ENCODE results near the gene SCN9A.
"Not testable (repeated sequence)": the region's sequence is repeated elsewhere in the genome, so short reads cannot be mapped to it uniquely, and the experiment has no call there.

Gene SCN9A

DNA sequence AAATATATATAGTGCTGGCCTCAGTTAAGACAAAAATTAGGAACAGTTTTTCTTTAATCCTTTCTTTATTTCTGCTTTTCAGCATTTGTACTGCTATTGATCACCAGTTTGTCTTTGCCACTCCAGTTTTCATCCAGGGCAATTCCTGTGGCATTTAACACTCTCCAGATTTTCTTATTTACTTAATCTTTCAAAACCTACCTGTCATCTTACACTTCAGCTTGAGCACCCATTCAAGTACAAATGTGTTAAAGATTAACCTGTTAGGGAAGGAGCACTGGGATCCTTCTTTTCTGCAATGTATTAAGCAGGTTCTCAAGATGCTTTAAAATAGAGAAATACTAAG lies 146.1 kb downstream of the SCN9A start:
- TF ChIP-seq Cebpa-rat (IDR thresholded peaks at IDR 0.05): no peak
- Histone ChIP-seq H3K27ac (no peak overlapping the region), H3K9ac (no peak overlapping the region), H3K4me2 (no peak overlapping the region), H3K27me3 (no peaks in the 10 kb centered on the region), H3K36me3 (no peaks in the 10 kb centered on the region), H3K4me3 (no peak overlapping the region), H4K20me1 (no peaks in the 10 kb centered on the region), H3K9me3 (replicated peaks in 1 of 11) (no peaks in the 10 kb centered on the region), H3K4me1 (no peaks in the 10 kb centered on the region)

- Histone ChIP-seq H4K20me1 (no peaks in the 10 kb centered on the region), H3K9me3 (replicated peaks in 1 of 11) (no peaks in the 10 kb centered on the region), H3K27ac (no peak overlapping the region), H3K27me3 (no peaks in the 10 kb centered on the region), H3K4me2 (no peak overlapping the region), H3K4me1 (no peaks in the 10 kb centered on the region), H3K36me3 (no peaks in the 10 kb centered on the region), H3K4me3 (no peak overlapping the region), H3K9ac (no peak overlapping the region)
- TF ChIP-seq Cebpa-rat (IDR thresholded peaks at IDR 0.05): no peak
These were observed 151.5 kb downstream of the SCN9A start for GRCh38 chr2:166224197-166224596.

GRCh38 chr2:166223298-166223697 lies 152.4 kb downstream of the SCN9A start:
- no peaks in the 10 kb centered on the region for H3K4me1 ChIP-seq
- no peaks in the 10 kb centered on the region for H3K9me3 ChIP-seq (replicated peaks in 1 of 11)
- no peaks in the 10 kb centered on the region for H4K20me1 ChIP-seq
- H3K4me3 ChIP-seq: no peak overlapping the region
- H3K27ac ChIP-seq: no peak overlapping the region
- no peaks in the 10 kb centered on the region for H3K36me3 ChIP-seq
- no peaks in the 10 kb centered on the region for H3K27me3 ChIP-seq
- no peak overlapping the region for H3K4me2 ChIP-seq
- TF ChIP-seq Cebpa-rat (IDR thresholded peaks at IDR 0.05): no peak
- H3K9ac ChIP-seq: no peak overlapping the region

DNA sequence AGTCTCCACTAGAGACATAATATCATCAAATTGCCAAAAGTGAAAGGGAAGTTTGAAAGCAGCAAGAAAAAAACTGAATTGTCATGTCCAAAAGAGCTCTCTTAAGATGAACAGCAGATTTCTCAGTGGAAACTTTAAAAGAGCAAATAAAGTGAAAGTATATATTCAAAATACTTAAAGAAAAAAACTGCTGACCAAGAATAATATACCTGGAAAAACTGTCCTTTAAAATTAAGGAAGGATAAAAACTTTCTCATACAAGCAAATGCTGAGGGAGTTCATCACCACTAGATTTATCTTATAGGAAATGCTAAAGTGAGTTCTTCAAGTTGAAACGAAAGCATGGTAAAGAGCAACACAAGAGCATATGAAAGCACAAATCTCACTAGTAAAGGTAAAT lies 164.7 kb downstream of the SCN9A start:
- Histone ChIP-seq H3K4me3 (no peak overlapping the region), H3K4me2 (no peak overlapping the region), H3K9me3 (replicated peaks in 1 of 11) (peaks cover 0 to 9% (median 5%) of the 10 kb centered on the region in 11 experiments; a peak in 12 of 22 replicates), H4K20me1 (no peaks in the 10 kb centered on the region), H3K27ac (no peak overlapping the region), H3K36me3 (no peaks in the 10 kb centered on the region), H3K27me3 (no peaks in the 10 kb centered on the region), H3K4me1 (no peaks in the 10 kb centered on the region), H3K9ac (no peak overlapping the region)
- no peak for TF ChIP-seq Cebpa-rat (IDR thresholded peaks at IDR 0.05)

DNA sequence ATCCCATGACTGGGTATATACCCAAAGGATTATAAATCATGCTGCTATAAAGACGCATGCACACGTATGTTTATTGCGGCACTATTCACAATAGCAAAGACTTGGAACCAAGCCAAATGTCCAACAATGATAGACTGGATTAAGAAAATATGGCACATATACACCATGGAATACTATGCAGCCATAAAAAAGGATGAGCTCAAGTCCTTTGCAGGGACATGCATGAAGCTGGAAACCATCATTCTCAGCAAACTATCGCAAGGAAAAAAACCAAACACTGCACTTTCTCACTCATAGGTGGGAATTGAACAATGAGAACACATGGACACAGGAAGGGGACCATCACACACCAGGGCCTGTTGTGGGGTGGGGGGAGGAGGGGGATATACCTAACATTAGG lies 165.8 kb downstream of the SCN9A start:
- H3K4me2 ChIP-seq, H3K36me3 ChIP-seq, H3K4me3 ChIP-seq, H3K4me1 ChIP-seq, H4K20me1 ChIP-seq, H3K27ac ChIP-seq, H3K27me3 ChIP-seq, H3K9ac ChIP-seq: not testable (repeated sequence)
- H3K9me3 ChIP-seq (replicated peaks in 1 of 11): peaks cover 0 to 12% (median 5%) of the 10 kb centered on the region in 11 experiments; a peak in 11 of 22 replicates

GRCh38 chr2:166209367-166209766 lies 166.4 kb downstream of the SCN9A start:
- not testable (repeated sequence) for H3K9ac ChIP-seq, H3K4me2 ChIP-seq, H3K27me3 ChIP-seq, H3K36me3 ChIP-seq, H4K20me1 ChIP-seq, H3K4me1 ChIP-seq, H3K27ac ChIP-seq, H3K4me3 ChIP-seq
- H3K9me3 ChIP-seq (replicated peaks in 1 of 11): peaks cover 0 to 12% (median 5%) of the 10 kb centered on the region in 11 experiments; a peak in 11 of 22 replicates

DNA sequence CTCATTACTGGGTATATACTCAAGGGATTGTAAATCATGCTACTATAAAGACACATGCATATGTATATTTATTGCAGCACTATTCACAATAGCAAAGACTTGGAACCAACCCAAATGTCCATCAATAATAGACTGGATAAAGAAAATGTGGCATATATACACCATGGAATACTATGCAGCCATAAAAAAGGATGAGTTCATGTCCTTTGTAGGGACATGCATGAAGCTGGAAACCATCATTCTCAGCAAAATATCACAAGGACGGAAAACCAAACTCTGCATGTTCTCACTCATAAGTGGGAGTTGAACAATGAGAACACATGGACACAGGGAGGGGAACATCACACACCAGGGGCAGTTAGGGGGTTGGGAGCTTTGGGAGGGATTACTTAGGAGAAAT lies 169.6 kb downstream of the SCN9A start:
- H3K9me3 ChIP-seq (replicated peaks in 1 of 11): peaks cover 0 to 12% (median 5%) of the 10 kb centered on the region in 11 experiments; a peak in 11 of 22 replicates
- H3K36me3 ChIP-seq, H3K4me3 ChIP-seq, H3K27ac ChIP-seq, H3K27me3 ChIP-seq, H3K4me1 ChIP-seq, H3K9ac ChIP-seq, H3K4me2 ChIP-seq, H4K20me1 ChIP-seq: not testable (repeated sequence)

GRCh38 chr2:166202778-166203177 lies 173.0 kb downstream of the SCN9A start:
- H3K36me3 ChIP-seq: peaks cover 0 to 7% (median 0%) of the 10 kb centered on the region in 11 experiments; a peak in 2 of 22 replicates

GRCh38 chr2:166197446-166197845 lies 178.3 kb downstream of the SCN9A start:
- H3K4me3 ChIP-seq: no peak overlapping the region
- no peak for TF ChIP-seq Cebpa-rat (IDR thresholded peaks at IDR 0.05)
- no peaks in the 10 kb centered on the region for H4K20me1 ChIP-seq
- no peaks in the 10 kb centered on the region for H3K27me3 ChIP-seq
- H3K4me1 ChIP-seq: no peaks in the 10 kb centered on the region
- H3K36me3 ChIP-seq: no peaks in the 10 kb centered on the region
- H3K9me3 ChIP-seq (replicated peaks in 1 of 11): no peaks in the 10 kb centered on the region
- H3K4me2 ChIP-seq: no peak overlapping the region
- no peak overlapping the region for H3K27ac ChIP-seq
- H3K9ac ChIP-seq: no peak overlapping the region

More at GRCh38 chr2:166202778-166203177, 173.0 kb downstream of the SCN9A start:
- H4K20me1 ChIP-seq: no peaks in the 10 kb centered on the region
- no peak overlapping the region for H3K9ac ChIP-seq
- TF ChIP-seq Cebpa-rat (IDR thresholded peaks at IDR 0.05): no peak
- H3K4me2 ChIP-seq: no peak overlapping the region
- no peak overlapping the region for H3K27ac ChIP-seq
- H3K27me3 ChIP-seq: no peaks in the 10 kb centered on the region
- no peaks in the 10 kb centered on the region for H3K4me1 ChIP-seq
- H3K4me3 ChIP-seq: no peak overlapping the region
- peaks cover 0 to 3% (median 0%) of the 10 kb centered on the region in 11 experiments; a peak in 1 of 22 replicates for H3K9me3 ChIP-seq (replicated peaks in 1 of 11)

DNA sequence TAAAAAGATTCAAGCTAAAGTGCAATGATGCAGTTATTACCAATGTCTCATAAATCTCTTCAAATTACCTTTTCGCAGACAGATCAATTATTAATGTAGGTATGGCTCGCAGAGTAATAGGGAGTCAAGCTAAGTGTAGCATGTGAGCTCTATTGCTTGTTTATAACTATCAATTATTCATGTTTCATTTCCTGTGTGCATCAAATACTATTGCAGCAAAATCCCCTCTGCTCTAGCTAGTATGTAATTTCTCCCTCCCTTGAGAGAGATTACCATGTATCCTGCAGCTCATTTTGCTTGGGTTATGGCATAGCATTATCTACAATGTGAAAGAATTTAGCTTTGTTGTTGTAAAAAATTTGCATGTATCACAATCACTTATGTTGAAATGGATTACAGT lies 182.3 kb downstream of the SCN9A start:
- Histone ChIP-seq H3K27me3 (no peaks in the 10 kb centered on the region), H3K4me2 (no peak overlapping the region)

More for the DNA sequence above, 182.3 kb downstream of the SCN9A start:
- peaks cover 0 to 2% (median 0%) of the 10 kb centered on the region in 10 experiments; a peak in 4 of 20 replicates for H3K4me1 ChIP-seq
- no peak overlapping the region for H3K9ac ChIP-seq
- no peaks in the 10 kb centered on the region for H3K36me3 ChIP-seq
- H3K4me3 ChIP-seq: no peak overlapping the region
- no peaks in the 10 kb centered on the region for H3K9me3 ChIP-seq (replicated peaks in 1 of 11)
- no peaks in the 10 kb centered on the region for H4K20me1 ChIP-seq
- no peak overlapping the region for H3K27ac ChIP-seq
- TF ChIP-seq Cebpa-rat (IDR thresholded peaks at IDR 0.05): no peak
